ENCODE measurements around the gene APCDD1.

APCDD1 gene

GRCh38 chr18:10453806-10454680 lies at the start of gene APCDD1:
Gene APCDD1, plus strand, starts transcription at chr18:10454635. Its CDS starts 347 bp downstream, at chr18:10454982.
- peak within 1 kb of the TSS; percentile 11; the same call in 1 of the 2 replicates for H3K4me3 ChIP-seq (ENCODE audit: low read depth, low read length)
- TF ChIP-seq CTCF (IDR thresholded peaks at IDR 0.05; ENCODE audit: low read depth, low read length, missing control alignments), result no peak
- no peak for DNase-seq (ENCODE audit: low read depth)

- H3K4me3 ChIP-seq (ENCODE audit: low read depth, low read length), result no peak overlapping the region
- DNase-seq (ENCODE audit: low read depth), result no peak
- no peak for TF ChIP-seq CTCF (IDR thresholded peaks at IDR 0.05; ENCODE audit: low read depth, low read length, missing control alignments)
These were observed 49.4 kb upstream of the APCDD1 start for GRCh38 chr18:10405014-10405493.

- no peak overlapping the region for H3K4me3 ChIP-seq (ENCODE audit: low read depth, low read length)
- DNase-seq (ENCODE audit: low read depth), result no peak
These were observed 48.4 kb upstream of the APCDD1 start for GRCh38 chr18:10405816-10406663.

GRCh38 chr18:10408131-10408530 lies 46.3 kb upstream of the APCDD1 start:
- DNase-seq (ENCODE audit: low read depth), result no peak
- TF ChIP-seq CTCF (IDR thresholded peaks at IDR 0.05; ENCODE audit: low read depth, low read length, missing control alignments), result no peak
- H3K4me3 ChIP-seq (ENCODE audit: low read depth, low read length), result no peak overlapping the region

More at GRCh38 chr18:10405816-10406663, 48.4 kb upstream of the APCDD1 start:
- no peak for TF ChIP-seq CTCF (IDR thresholded peaks at IDR 0.05; ENCODE audit: low read depth, low read length, missing control alignments)

- no peak for DNase-seq (ENCODE audit: low read depth)
- no peak for TF ChIP-seq CTCF (IDR thresholded peaks at IDR 0.05; ENCODE audit: low read depth, low read length, missing control alignments)
- no peak overlapping the region for H3K4me3 ChIP-seq (ENCODE audit: low read depth, low read length)
These were observed 45.4 kb upstream of the APCDD1 start for GRCh38 chr18:10409041-10409440.

- no peak overlapping the region for H3K4me3 ChIP-seq (ENCODE audit: low read depth, low read length)
- TF ChIP-seq CTCF (IDR thresholded peaks at IDR 0.05; ENCODE audit: low read depth, low read length, missing control alignments), result no peak
- DNase-seq (ENCODE audit: low read depth), result no peak
These were observed 43.7 kb upstream of the APCDD1 start for GRCh38 chr18:10410472-10411308.

Measured in GM12864 (cell line).